Measurements from ENCODE around the gene GLRX5.

Gene GLRX5

DNA sequence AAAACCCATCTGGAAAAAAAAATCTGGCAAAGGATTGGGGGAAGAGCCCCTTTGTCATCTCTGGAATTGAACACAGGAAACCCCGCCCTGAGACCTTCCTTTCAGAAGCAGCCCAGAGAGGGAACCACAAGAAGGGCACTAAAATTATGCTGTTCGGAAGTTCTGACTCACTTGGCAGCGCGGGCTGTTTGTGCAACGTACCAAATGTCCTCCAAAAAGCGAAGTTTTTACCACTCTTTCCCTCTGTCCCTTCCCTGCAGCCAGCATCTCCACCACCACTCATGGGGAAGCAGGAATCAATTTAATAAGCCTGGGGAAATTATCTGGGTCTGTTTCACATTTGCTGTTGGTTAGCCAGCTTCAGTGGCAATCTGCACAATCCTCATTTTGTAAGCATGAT lies 15.2 kb upstream of the GLRX5 start:
- DNase-seq = no peak

DNA sequence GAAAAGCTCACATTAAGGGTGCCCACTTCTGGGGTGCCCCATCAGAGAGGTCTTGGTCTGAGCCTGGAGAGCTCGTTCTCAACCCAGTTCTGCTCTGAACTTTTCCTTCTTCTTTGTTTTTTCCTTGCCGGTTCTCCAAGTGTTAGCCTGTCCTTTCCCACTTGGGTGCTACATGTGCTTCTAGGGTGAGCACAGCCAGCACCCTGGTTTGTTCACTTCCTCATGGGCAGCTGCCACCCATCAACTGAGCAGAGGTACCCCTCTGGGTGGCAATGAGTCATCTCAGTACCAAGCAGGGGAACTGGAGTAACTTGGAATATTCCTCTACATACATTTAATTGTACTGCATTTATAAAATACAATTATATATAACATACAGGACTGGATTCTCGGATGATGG lies 14.5 kb upstream of the GLRX5 start:
- DNase-seq = no peak

DNA sequence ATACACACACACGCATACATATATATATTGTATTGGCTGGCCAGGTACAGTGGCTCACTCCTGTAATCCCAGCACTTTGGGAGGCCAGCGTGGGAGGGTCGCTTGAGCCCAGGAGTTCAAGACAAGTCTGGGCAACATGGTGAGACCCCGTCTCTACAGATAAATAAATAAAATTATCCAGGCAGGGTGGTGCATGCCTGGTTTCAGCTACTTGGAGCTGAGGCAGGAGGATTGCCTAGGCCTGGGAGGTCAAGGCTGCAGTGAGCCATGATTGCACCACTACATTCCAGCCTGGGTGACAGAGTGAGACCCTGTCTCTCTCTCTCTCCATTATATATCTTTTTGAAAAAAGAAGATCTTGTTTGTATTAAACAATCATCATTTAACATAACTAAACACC lies 13.8 kb upstream of the GLRX5 start:
- no peak for DNase-seq

DNA sequence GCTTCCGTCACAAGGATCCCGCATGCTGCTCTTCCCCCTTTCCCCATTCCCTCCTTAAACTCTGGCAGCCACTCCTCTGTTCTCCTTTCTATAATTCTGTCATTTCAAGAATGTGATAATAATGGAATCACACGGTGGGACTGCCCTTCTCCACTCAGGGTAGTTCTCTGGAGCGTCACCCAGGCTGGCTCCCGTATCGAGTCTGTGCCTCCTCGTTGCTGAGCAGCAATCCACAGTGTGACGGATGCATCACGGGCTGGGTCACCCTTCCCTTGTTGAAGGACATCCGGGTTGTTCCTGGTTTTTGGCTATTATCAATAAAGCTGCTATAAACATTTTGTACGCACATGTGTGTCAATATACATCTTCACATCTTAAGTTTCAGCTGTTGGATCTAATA lies 12.7 kb upstream of the GLRX5 start:
- DNase-seq = no peak

DNA sequence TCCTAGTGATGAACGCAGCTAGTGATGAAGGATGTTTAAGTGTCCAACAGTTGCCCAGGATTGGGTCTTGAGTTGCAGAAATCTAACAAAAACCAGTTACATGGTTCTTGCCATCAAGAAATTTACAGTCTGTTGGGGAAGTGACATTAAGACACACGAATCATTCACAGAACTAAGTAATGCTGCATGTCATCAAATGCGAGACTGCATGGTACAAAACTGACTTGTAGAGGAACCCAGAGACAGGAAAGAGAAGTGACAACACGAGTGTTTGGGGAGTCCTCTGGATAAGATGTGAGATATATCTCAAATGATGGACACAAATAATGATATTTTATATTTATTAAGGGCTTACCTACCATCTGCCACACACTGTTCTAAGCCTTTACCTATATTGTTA lies 12.3 kb upstream of the GLRX5 start:
- no peak for DNase-seq

DNA sequence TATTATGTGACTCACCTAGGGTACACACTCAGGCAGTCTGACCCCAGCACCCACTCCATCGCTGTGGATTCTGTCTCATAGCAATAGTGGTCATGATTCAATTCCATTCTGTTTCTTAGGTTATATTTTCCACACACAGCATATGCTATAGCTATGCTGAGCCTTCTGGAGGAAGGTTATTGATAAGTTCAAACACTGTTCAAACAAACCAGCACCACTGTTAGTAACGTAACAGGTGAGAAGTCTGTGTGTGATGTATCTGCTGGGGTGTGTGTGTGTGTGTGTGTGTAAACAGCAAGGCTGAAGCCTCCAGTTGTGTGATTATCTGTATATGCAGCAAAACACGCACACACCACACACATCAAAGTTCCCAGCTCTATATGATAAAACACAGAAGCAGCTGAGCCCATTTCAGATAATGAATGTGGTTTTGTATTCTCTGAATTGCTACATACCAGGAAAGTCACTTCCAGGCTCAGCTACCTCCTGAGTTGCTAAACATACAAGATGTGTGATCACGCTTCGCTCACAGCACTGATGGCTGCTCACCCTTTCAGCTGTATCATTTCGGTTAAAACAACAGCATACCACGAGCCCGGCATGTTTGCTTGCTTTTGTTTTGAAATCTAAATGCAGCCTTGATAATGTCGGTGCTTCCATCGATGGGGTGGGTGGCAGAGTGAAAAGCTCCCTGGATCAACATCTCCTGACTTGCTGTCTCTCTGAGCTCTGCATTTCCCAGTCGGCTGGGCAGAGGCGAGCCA lies 11.6 kb upstream of the GLRX5 start:
- no peak for DNase-seq

DNA sequence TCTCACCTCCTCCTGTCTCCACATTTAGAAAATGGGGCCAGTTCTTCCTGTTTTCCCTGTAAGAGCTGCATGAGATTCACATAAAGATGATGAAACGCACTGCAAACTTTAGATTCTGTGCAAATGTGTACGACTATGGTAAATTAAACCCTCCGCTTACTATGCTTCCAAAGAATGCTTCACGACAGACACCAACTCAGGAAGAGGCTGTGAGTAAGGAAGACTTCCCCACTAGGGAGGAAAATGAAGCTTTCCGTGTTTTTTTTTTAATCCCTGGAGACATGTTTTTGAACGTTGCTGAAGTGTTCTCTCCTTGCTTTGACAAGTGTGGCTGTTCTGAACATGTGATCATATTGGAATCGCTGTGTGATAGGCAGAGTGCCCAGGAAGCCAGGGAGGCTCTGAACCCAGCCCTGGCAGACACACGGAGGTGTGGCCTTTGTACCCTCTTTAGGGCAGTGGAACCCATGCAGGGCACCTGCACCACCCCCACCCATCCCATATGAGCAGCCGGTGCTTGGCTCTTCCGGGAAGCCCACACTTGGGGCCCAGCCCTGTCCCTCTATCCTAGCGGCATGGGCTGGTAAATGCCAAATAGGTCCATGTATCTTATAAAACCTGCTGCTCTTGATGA lies 10.9 kb upstream of the GLRX5 start:
- no peak for DNase-seq

DNA sequence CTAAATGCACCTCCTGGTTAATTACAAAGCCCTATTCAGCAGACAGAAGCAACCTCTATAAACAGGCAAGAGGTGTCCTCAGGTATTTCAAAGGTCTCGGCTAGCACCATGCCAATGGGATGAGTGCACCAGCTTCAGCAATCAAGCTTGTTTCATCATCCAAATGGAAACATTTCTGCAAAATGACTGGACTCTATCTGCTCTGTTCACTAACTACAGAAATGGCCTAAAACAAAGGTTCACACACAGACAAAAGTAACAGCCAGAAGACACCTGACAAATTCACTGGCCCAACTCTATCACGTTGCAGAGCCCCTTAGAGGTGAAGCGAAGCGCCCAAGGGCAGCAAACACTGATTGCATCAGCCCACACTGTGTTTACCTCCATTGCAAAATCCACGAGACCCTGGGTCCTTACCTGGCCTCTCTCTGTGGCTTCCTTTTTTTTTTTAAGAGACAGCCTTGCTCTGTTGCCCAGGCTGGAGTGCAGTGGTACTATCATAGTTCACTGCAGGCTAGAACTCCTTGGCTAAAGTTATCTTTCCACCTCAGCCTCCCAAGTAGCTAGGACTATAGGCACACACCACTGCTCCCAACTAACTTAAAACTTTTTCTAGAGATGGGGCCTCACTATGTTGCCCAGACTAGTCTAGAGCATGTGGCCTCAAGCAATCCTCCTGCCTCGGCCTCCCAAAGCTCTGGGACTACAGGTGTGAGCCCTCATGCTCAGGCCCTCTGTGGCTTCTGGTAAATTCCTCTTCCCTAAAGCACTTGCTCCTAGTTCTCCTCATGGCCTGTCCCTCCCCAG lies 9.9 kb upstream of the GLRX5 start:
- no peak for DNase-seq

DNA sequence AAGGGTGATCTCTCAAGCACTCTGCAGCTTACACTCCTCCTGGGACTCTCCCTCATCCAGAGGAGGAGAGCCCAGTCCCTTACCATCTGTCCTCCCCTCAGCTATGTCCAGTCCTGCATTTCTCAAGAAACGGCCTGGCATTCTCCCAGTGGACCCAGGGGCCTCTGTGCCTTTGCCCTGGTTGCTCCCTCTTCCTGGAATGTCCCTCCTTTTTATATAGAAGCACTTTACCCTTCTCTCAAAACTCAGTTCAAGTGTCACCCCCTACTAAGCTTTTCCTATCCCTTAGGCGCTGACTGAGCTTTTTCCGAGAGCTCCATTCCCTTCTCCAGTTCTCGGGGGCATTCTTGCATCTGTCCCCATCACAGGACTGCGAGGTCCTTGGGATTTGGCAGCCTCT lies 8.9 kb upstream of the GLRX5 start:
- no peak for DNase-seq

DNA sequence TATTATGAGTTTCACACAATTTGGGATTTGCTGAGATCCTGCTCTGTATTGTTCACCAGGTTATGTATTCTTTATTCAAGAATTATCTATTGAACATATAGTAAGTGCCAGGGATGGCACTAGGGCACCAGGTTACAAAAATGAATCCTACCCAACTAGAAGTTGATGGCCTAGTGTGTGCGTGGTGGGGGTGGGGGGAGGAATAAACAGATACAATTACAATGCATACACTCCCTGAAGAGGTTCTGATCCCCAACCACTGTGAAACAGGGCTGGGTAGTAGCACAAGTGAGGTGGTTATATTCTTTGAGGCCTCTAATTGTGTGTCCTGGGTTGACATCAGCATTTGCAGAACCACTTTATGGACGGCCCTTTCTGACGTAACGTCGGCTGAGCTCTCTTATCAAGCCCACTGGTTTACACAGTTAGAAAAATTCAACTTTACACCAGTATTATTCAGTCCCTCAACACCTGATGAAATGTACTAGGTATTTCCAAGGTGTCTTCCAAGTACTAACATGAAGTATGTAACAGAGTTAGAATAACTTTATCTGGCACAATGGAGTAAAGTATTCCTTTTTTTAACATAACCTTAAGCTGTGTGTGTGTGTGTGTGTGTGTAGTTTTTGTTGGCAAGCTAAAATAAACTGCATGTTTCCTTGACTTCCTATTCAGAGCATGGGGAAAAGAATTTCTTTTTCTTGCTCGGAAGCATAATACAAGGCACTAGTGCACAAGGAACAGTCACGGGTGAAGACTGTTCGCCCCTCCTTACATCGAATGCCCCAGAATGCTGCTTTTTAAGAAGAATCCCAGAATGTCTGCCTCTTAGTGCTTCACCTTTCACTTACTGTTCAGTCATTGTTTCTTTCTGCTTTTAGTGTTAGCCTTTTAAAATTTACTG lies 8.1 kb upstream of the GLRX5 start:
- DNase-seq = no peak

DNA sequence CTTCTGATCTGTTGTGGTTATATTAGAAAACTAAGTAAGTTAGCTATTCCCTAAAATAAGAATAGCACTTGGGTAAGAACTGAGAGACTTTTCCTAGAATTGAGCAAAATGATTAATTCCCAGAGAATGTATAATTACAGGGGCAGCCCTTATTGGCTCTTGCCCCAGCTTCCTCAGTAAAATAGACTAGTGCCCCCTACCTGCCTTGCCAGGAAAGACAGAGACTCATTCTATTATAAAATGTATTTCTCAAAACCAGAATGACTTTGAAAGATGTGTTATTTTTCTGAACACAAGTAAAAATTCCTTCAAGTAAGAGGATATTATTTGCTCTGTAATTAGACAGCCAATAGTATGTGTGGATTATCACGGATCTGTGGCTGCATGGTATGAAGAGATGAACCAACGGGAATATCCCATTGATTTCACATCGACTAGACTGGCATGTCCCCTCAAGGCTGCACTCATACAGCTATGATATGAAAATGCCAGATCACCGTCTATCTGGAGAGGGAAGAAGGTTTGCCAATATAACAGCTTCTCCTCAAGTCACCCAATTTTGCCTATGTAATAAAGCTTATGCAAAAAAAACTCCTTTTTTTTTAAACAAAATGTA lies 7.4 kb upstream of the GLRX5 start:
- no peak for DNase-seq

DNA sequence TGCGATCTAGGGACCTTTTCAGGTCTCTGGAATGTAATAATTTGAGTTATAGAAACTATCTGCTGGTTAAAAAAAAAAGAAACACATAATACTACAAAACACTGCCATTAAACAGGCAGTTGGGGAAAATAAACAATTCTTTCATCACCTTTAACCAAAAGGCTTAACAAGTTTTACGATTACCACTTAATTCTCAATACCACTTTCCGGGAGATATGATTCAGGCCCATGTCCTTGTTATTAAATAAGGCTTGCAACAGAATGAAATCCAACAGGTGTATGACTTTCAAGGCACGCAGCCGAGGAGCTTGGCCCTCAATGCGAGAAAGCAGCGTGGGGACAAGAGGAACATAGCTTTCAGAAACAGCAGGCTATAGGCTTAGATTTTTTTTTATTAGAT lies 5.6 kb upstream of the GLRX5 start:
- no peak for DNase-seq

DNA sequence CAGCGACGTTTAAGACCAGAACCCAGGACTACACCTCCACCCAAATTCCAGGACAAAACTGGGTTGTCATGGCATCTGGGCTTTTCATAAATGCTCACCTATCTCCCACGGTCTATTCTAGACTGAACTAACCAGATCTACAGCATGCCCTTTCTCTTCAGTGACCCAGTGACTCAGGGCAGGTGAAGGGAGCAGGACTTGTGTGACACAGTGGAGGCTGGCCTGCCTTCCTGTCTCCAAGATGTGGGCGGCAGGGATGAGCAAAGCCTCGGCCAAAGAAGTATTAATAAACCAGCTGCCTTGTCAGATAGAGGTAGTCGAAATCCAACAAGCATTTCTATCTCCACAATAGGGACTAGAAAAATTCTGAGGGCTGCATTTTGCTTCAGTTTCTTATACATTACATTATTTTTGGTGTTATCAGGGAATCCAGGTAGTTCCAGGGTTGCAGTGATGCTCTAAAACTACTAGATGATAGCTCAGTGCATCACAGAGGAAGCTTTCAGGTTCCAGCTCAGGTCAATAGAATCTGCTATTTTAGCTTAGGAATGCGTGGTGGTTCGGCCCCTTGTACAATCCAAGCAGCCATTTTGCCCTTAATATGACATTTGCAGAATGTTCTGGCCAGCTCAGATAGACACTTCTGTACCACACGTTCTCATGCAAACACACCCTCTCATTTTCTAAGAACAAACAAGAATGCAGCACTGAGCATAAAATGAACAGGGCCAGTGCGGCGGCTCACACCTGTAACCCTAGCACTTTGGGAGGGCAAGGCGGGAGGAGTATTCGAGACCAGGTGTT lies 4.2 kb upstream of the GLRX5 start:
- no peak for DNase-seq

DNA sequence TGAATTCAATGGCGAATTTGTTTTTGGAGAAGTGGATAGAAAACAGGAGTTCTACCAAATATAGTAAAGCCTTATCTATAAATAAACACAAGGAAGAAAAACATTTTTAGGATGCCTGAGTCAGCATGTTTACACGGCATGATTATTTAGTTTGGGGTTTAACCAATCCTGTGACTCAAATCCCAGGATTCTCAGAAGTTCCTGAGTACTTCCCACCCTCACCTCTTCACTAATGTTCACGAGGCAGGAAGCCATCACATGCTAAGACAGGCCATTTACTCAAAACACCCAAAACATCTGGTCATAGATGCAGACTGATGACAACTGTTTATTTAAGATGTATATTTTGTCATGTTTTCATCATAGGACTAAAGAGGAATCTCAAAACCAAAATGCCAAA lies 3.4 kb upstream of the GLRX5 start:
- no peak for DNase-seq

DNA sequence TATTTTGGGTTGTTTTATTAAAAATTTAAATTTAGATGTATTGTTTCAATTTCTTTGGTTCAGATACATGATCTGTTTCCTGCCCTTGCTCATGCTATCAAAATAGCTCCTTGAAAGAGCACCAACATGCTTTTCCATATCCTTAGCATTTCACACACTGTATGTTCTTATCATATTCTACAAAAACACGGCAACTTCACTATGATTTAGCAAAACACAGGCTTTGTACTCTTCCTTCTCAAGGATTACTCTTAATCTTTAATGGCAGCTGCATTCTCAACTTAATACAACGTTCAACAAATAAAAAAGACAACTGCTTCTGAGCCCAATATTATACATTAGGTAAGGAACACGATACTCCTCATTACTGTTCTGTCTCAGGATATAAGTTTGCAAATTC lies 2.9 kb upstream of the GLRX5 start:
- DNase-seq = no peak

DNA sequence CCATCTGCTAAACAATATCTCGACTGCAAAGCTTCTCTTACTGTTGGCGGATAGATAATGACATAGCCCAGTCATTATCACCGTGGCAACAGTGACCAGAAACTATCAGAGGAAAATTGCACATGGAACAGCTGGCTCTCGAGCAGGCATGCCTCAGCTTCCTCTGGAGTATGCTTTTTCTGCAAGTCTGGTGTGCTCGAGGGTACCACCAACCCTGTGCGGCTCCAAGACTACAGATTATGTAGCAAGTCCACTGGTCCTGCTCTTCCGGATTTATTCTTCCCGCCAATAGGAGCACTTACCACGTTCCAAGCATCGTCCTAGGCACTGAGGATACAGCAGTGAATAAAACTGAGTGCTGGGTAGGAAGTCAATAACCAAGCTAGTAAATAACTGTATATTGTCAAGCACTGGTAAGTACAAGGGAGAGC lies 1.4 kb upstream of the GLRX5 start:
- peak; percentile 48 for DNase-seq

DNA sequence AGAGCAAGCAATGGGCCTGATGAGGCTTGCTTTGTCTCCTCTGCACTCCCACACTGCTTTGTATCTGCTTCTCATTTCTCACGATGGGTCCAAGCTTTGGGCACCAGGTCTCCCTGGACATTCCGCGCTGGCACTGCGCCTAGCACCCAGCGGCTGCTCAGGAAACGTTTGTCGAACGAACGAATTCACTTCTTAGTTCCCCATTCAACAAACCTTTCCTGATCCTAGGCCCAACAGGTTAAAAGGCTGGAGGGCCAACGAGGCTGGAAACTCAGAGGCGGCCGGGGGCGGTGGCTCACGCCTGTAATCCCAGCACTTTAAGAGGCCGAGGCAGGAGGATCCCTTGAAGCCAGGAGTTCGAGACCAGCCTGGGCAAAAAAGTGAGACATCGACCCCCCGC lies 1.0 kb upstream of the GLRX5 start:
- DNase-seq = no peak

DNA sequence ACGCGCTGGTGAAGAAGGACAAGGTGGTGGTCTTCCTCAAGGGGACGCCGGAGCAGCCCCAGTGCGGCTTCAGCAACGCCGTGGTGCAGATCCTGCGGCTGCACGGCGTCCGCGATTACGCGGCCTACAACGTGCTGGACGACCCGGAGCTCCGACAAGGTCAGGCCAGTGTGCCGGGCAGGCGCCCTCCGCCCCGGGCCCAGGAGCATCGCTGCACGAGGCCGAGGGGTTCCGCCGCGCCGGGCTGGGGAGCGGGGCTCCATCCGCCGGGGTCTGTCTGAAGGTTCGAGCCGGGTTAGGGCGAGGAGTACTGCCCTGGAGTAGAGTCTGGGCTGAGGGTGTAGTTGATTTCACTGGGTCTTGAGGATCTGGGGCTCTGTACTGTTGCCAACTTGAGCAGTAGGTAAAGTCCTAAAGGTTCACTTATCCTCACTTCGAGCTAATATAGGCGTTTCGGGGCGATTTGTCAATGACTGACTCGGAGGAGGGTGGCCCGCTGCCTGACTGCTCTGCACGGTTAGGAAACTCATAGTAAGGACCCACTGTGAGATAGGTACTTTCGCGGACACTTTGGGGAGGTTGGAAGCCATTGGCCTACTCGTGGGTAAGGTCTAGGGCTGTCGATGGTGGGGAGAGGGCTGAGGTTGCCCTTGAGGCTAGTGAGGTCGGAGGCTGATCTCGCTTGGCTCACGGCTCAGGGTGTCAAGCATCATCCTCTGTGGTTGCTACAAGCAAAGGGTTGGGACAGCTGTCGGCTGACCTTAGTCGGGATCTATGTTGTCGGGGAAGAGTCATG lies 574 bp downstream of the GLRX5 start:
- DNase-seq = no peak

DNA sequence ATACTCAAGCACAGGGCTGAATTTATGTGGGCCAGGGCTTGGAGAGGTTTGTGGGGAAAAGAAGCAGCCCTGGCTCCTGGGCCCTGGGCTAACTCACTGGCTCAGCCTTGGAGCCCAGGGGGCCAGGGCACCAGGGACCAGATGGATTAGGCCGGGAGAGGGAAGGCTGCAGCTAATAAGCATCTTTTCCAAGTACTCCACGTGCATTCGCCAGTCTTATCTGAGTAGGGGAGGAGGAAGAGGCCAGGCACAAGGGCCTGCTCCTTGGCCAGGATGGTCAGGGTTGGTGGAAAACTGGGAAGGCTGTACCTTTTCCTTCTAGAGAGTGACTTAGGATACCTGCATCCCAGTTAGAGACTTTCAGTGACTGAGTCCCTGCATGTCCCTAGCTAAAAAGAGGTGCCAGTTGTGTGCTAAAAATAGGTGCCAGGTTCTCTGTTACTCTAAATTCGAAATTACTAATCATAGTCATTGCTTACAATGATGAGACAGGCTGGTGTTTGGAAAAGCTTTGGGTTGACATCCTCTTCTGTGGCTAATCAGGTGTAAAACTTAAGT lies 1.3 kb downstream of the GLRX5 start:
- no peak for DNase-seq

DNA sequence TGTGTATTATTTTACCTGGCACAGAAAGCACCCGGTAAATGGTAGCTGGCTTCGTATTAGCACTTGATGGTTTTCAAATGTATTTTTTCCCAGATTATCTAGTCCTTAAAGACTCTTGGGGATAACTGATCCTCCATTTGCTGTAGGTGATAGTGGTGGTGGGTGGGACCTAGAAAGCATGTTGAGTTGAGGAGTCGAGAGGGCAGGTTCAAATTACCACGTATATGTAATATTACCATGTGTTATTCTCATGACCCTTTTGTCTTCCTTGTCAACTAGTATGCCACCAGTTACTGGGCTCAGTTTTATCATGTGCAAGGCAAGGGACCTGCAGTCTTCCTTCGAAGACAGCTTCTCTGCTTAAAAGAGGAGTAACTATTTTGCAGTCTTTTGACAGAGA lies 1.8 kb downstream of the GLRX5 start:
- DNase-seq = no peak

Measured in NCI-H2227 treated with DMSO at 0.1 percent for 48 hours (cell line).